Endothelial cell of umbilical vein (primary cell): Measurements from ENCODE around the gene IFI44L. TPM values are rescaled to one million over a fixed set of nuclear protein-coding genes. Genes with fewer than 3 reads are reported as not detected.

ENCODE experiments used
- BruUV-seq: library from RNA; stranded (reverse); fragments of 400-500 nt; replicated peaks from 2 replicates; lab custom pipeline; 2021; lab: Mats Ljungman, UMichigan
- CTCF ChIA-PET: fragments of 300-600, 350-600 bp; sonication (Branson Sonifier 250); formaldehyde crosslinking; loops from one replicate; lab custom pipeline; 2021; ENCODE audit warnings: antibody characterized with exemption, inconsistent platforms; lab: Charles Lee
- POLR2A ChIA-PET: fragments of 300-600, 350-600 bp; sonication (Branson Sonifier 250); formaldehyde crosslinking; loops from one replicate; lab custom pipeline; 2021; ENCODE audit warnings: antibody characterized with exemption, inconsistent platforms; lab: Charles Lee
- DNase-seq: peaks from one replicate; pipeline ENCODE4 v3.0.0-alpha.2; 2011; ENCODE audit warnings: low read depth, low spot score
- FAIRE-seq: peaks from 2 replicates; lab custom pipeline; 2011; peaks lifted over from hg19 to GRCh38; lab: Jason Lieb, UNC
- H2AFZ ChIP-seq: 2 replicates; pipeline ENCODE4 v1.6.0; 2012; ENCODE audit warnings: low read depth, low read length, control low read depth, inconsistent platforms
- H3K27ac ChIP-seq: 2 replicates; pipeline ENCODE4 v1.5.1; 2011; ENCODE audit warnings: low read depth, mild to moderate bottlenecking, control low read depth, low read length, moderate library complexity; ENCODE audit not compliant: insufficient read depth
- H3K27me3 ChIP-seq, 2 experiments: 2 replicates each; pipeline versions ENCODE4 v1.6.0 to v1.6.1; 2011; ENCODE audit warnings: low read length in 2 of 2, mixed read lengths in 1 of 2; ENCODE audit not compliant: control insufficient read depth in 2 of 2, insufficient read depth in 2 of 2
- H3K36me3 ChIP-seq, 2 experiments: 2 replicates in 1 of 2; 3 replicates in 1 of 2; pipeline ENCODE4 v1.5.1; 2011; ENCODE audit warnings: low read length in 2 of 2, mild to moderate bottlenecking in 1 of 2, moderate library complexity in 1 of 2; ENCODE audit not compliant: control insufficient read depth in 2 of 2, insufficient read depth in 2 of 2; ENCODE audit errors: extremely low read depth in 1 of 2
- H3K4me1 ChIP-seq: 3 replicates; pipeline ENCODE4 v1.5.1; 2011; ENCODE audit warnings: mild to moderate bottlenecking, low read length; ENCODE audit not compliant: control insufficient read depth, insufficient read depth; ENCODE audit errors: extremely low read depth
- H3K4me2 ChIP-seq: 2 replicates; pipeline ENCODE4 v1.6.1; 2011; ENCODE audit warnings: low read length, control low read depth, mixed read lengths; ENCODE audit not compliant: insufficient read depth
- H3K4me3 ChIP-seq, 3 experiments: fragments of 200-600 bp in 1 of 3; sonication (generic), shearing (Covaris generic) in 1 of 3; replicated peaks in 1 of 3; 2 replicates each; pipeline ENCODE4 v1.5.1; 2011 to 2016; ENCODE audit warnings: control low read depth in 3 of 3, low read length in 3 of 3, mild to moderate bottlenecking in 2 of 3, inconsistent platforms in 1 of 3, low read depth in 1 of 3, moderate library complexity in 1 of 3; ENCODE audit not compliant: insufficient read depth in 1 of 3
- H3K79me2 ChIP-seq: 2 replicates; pipeline ENCODE4 v1.6.0; 2012; ENCODE audit warnings: low read length, inconsistent platforms; ENCODE audit not compliant: control insufficient read depth, insufficient read depth
- H3K9ac ChIP-seq: replicated peaks from 2 replicates; pipeline ENCODE3; 2011; ENCODE audit warnings: low read length, control low read depth; ENCODE audit not compliant: insufficient read depth; ENCODE audit errors: extremely low read depth
- H3K9me1 ChIP-seq: replicated peaks from 3 replicates; pipeline ENCODE4 v1.6.0; 2011; ENCODE audit warnings: mild to moderate bottlenecking, low read length; ENCODE audit not compliant: control insufficient read depth, insufficient read depth; ENCODE audit errors: extremely low read depth
- H3K9me3 ChIP-seq: replicated peaks from 2 replicates; pipeline ENCODE4 v1.5.1; 2012; ENCODE audit warnings: low read length, inconsistent platforms; ENCODE audit not compliant: control insufficient read depth, insufficient read depth
- H4K20me1 ChIP-seq: replicated peaks from 2 replicates; pipeline ENCODE3; 2011; ENCODE audit warnings: mild to moderate bottlenecking, low read length; ENCODE audit not compliant: control insufficient read depth, insufficient read depth; ENCODE audit errors: extremely low read depth
- CTCF ChIP-seq, 2 donors: IDR thresholded peaks; 1 replicate in 1 of 2; 2 replicates in 1 of 2; pipeline ENCODE4 v1.5.1; 2011; ENCODE audit warnings: low read length in 2 of 2, mild to moderate bottlenecking in 2 of 2, moderate library complexity in 2 of 2, control low read depth in 1 of 2, inconsistent platforms in 1 of 2, low read depth in 1 of 2; ENCODE audit not compliant: insufficient read depth in 1 of 2; ENCODE audit errors: extremely low read depth in 1 of 2
- EZH2 ChIP-seq: IDR thresholded peaks from 2 replicates; pipeline ENCODE4 v1.6.1; 2012; ENCODE audit warnings: borderline replicate concordance, low read depth, mild to moderate bottlenecking, moderate library complexity, low read length, inconsistent platforms; ENCODE audit not compliant: severe bottlenecking
- FOS ChIP-seq: IDR thresholded peaks from 2 replicates; pipeline ENCODE4 v1.6.1; 2011; ENCODE audit warnings: mild to moderate bottlenecking, low read length, moderate library complexity, borderline replicate concordance; ENCODE audit not compliant: insufficient read depth
- GATA2 ChIP-seq: IDR thresholded peaks from 2 replicates; pipeline ENCODE4 v1.7.0; 2011; ENCODE audit warnings: low read depth, mild to moderate bottlenecking, moderate library complexity, mixed read lengths, low read length; ENCODE audit not compliant: insufficient read length, insufficient read depth
- JUN ChIP-seq: IDR thresholded peaks from 2 replicates; pipeline ENCODE4 v1.6.1; 2011; ENCODE audit warnings: borderline replicate concordance, low read depth; ENCODE audit not compliant: insufficient read length, insufficient read depth
- MAX ChIP-seq: IDR thresholded peaks from 2 replicates; pipeline ENCODE4 v1.6.1; 2011; ENCODE audit not compliant: insufficient read depth, insufficient read length
- MYC ChIP-seq: IDR thresholded peaks from one replicate; pipeline ENCODE4 v1.6.1; 2011; ENCODE audit warnings: mild to moderate bottlenecking, low read depth, low read length
- POLR2A ChIP-seq: IDR thresholded peaks from 2 replicates; pipeline ENCODE4 v1.6.1; 2012; ENCODE audit warnings: low read depth, mild to moderate bottlenecking, control low read depth, low read length
- POLR2AphosphoS5 ChIP-seq: IDR thresholded peaks from 2 replicates; pipeline ENCODE4 v1.6.1; 2012; ENCODE audit warnings: low read depth, mild to moderate bottlenecking, control low read depth, low read length, moderate library complexity; ENCODE audit not compliant: insufficient read depth
- dilution Hi-C: fragments of 300-500 bp; cut with MboI; formaldehyde crosslinking; loops from one replicate; pipeline ENCODE4 v1.15.0; 2019; ENCODE audit warnings: low sequenced_read_pairs; ENCODE audit not compliant: extremely low pct_ligation_motif_present
- intact Hi-C: fragments of 100-400 bp; cut with micrococcal nuclease; formaldehyde crosslinking; loops from one replicate; pipeline ENCODE4 v1.10.0; 2022
- polyA plus RNA-seq, 4 experiments: library from polyadenylated mRNA; depleted of rRNA in 3 of 4; stranded (reverse) in 3 of 4; unstranded in 1 of 4; fragments of >200 nt; gene quantifications; 2 replicates each; pipeline versions ENCODE4 v1.2.1 to v1.2.3, GENCODE V29; 2011 to 2012; ENCODE audit warnings: missing spikeins in 1 of 4
- total RNA-seq: library from RNA; stranded (reverse); gene quantifications from 2 replicates; pipeline ENCODE4 v1.2.3, GENCODE V29; 2021

IFI44L gene
- total and polyA plus RNA-seq, 2 donors (not counting 3 experiments of a cell fraction or from before 2014, with no cell fraction given): 2.8 to 2.9 TPM

GRCh38 chr1:78641558-78641957 is 21.3 kb downstream of the IFI44L start:
- no peaks in the 10 kb centered on the region for H4K20me1 ChIP-seq
- no peak for TF ChIP-seq MYC
- no peak for TF ChIP-seq FOS
- TF ChIP-seq JUN: no peak
- TF ChIP-seq MAX: no peak
- no peak for TF ChIP-seq CTCF (IDR thresholded peaks at IDR 0.05; ENCODE audit: extremely low read depth in 1 of 2, insufficient read depth in 1 of 2, low read depth in 1 of 2, low read length in 2 of 2)
- TF ChIP-seq GATA2: no peak
- no peak for TF ChIP-seq POLR2A
- TF ChIP-seq EZH2: no peak
- TF ChIP-seq POLR2AphosphoS5: no peak
- POLR2A ChIA-PET: no interaction called here
- H3K79me2 ChIP-seq: no peaks in the 10 kb centered on the region
- no peaks in the 10 kb centered on the region for H3K36me3 ChIP-seq
- dilution Hi-C loops: no loop called here
- no peak overlapping the region for H2AFZ ChIP-seq
- no peak for FAIRE-seq
- no peaks in the 10 kb centered on the region for H3K9me1 ChIP-seq
- BruUV-seq: no TSS peak
- no peak overlapping the region for H3K9ac ChIP-seq
- H3K4me1 ChIP-seq: peaks cover 5% of the 10 kb centered on the region
- no peaks in the 10 kb centered on the region for H3K27me3 ChIP-seq
- no peak for DNase-seq
- H3K4me2 ChIP-seq: no peak overlapping the region
- no peak overlapping the region for H3K27ac ChIP-seq
- CTCF ChIA-PET: no interaction called here
- no peak overlapping the region for H3K4me3 ChIP-seq
- no peaks in the 10 kb centered on the region for H3K9me3 ChIP-seq
- intact Hi-C loops: no loop called here
